Measurements from ENCODE around the gene KRTAP16-1.

KRTAP16-1 gene

GRCh38 chr17:41339571-41340172 is 30.6 kb upstream of the KRTAP16-1 start:
- no peaks in the 10 kb centered on the region for H3K36me3 ChIP-seq (ENCODE audit: control insufficient read depth, insufficient read depth, low read length)
- H3K9me3 ChIP-seq (ENCODE audit: control insufficient read depth, insufficient read depth, low read length), result no peaks in the 10 kb centered on the region
- H3K4me3 ChIP-seq (ENCODE audit: low read depth, low read length), result no peak overlapping the region
- H3K9ac ChIP-seq (ENCODE audit: low read depth, low read length), result no peak overlapping the region
- no peaks in the 10 kb centered on the region for H3K27me3 ChIP-seq (ENCODE audit: control insufficient read depth, insufficient read depth, low read length)
- no peaks in the 10 kb centered on the region for H3K4me1 ChIP-seq (ENCODE audit: control insufficient read depth, insufficient read depth, low read length)

- Histone ChIP-seq H3K9me3 (ENCODE audit: control insufficient read depth, insufficient read depth, low read length) (no peaks in the 10 kb centered on the region), H3K36me3 (ENCODE audit: control insufficient read depth, insufficient read depth, low read length) (no peaks in the 10 kb centered on the region), H3K27me3 (ENCODE audit: control insufficient read depth, insufficient read depth, low read length) (no peaks in the 10 kb centered on the region), H3K9ac (ENCODE audit: low read depth, low read length) (no peak overlapping the region), H3K4me1 (ENCODE audit: control insufficient read depth, insufficient read depth, low read length) (no peaks in the 10 kb centered on the region), H3K4me3 (ENCODE audit: low read depth, low read length) (no peak overlapping the region)
Observed at GRCh38 chr17:41338961-41339485, 29.9 kb upstream of the KRTAP16-1 start.

- Histone ChIP-seq H3K9ac (ENCODE audit: low read depth, low read length) (no peak overlapping the region), H3K36me3 (ENCODE audit: control insufficient read depth, insufficient read depth, low read length) (no peaks in the 10 kb centered on the region), H3K4me1 (ENCODE audit: control insufficient read depth, insufficient read depth, low read length) (no peaks in the 10 kb centered on the region), H3K4me3 (ENCODE audit: low read depth, low read length) (no peak overlapping the region), H3K9me3 (ENCODE audit: control insufficient read depth, insufficient read depth, low read length) (no peaks in the 10 kb centered on the region), H3K27me3 (ENCODE audit: control insufficient read depth, insufficient read depth, low read length) (no peaks in the 10 kb centered on the region)
Observed at GRCh38 chr17:41335747-41336146, 26.6 kb upstream of the KRTAP16-1 start.

GRCh38 chr17:41334385-41335305 is 25.5 kb upstream of the KRTAP16-1 start:
- Histone ChIP-seq H3K9me3 (ENCODE audit: control insufficient read depth, insufficient read depth, low read length) (no peaks in the 10 kb centered on the region), H3K4me3 (ENCODE audit: low read depth, low read length) (no peak overlapping the region), H3K36me3 (ENCODE audit: control insufficient read depth, insufficient read depth, low read length) (no peaks in the 10 kb centered on the region), H3K9ac (ENCODE audit: low read depth, low read length) (no peak overlapping the region), H3K4me1 (ENCODE audit: control insufficient read depth, insufficient read depth, low read length) (no peaks in the 10 kb centered on the region), H3K27me3 (ENCODE audit: control insufficient read depth, insufficient read depth, low read length) (no peaks in the 10 kb centered on the region)

- H3K36me3 ChIP-seq (ENCODE audit: control insufficient read depth, insufficient read depth, low read length), result no peaks in the 10 kb centered on the region
- H3K4me1 ChIP-seq (ENCODE audit: control insufficient read depth, insufficient read depth, low read length), result no peaks in the 10 kb centered on the region
- H3K9ac ChIP-seq (ENCODE audit: low read depth, low read length), result no peak overlapping the region
- no peak overlapping the region for H3K4me3 ChIP-seq (ENCODE audit: low read depth, low read length)
- H3K27me3 ChIP-seq (ENCODE audit: control insufficient read depth, insufficient read depth, low read length), result no peaks in the 10 kb centered on the region
- H3K9me3 ChIP-seq (ENCODE audit: control insufficient read depth, insufficient read depth, low read length), result no peaks in the 10 kb centered on the region
Observed at GRCh38 chr17:41333836-41334235, 24.7 kb upstream of the KRTAP16-1 start.

- Histone ChIP-seq H3K4me1 (ENCODE audit: control insufficient read depth, insufficient read depth, low read length) (no peaks in the 10 kb centered on the region), H3K9me3 (ENCODE audit: control insufficient read depth, insufficient read depth, low read length) (no peaks in the 10 kb centered on the region), H3K4me3 (ENCODE audit: low read depth, low read length) (no peak overlapping the region), H3K27me3 (ENCODE audit: control insufficient read depth, insufficient read depth, low read length) (no peaks in the 10 kb centered on the region), H3K9ac (ENCODE audit: low read depth, low read length) (no peak overlapping the region), H3K36me3 (ENCODE audit: control insufficient read depth, insufficient read depth, low read length) (no peaks in the 10 kb centered on the region)
Observed at GRCh38 chr17:41333098-41333497, 24.0 kb upstream of the KRTAP16-1 start.

GRCh38 chr17:41332239-41332638 is 23.1 kb upstream of the KRTAP16-1 start:
- Histone ChIP-seq H3K9me3 (ENCODE audit: control insufficient read depth, insufficient read depth, low read length) (no peaks in the 10 kb centered on the region), H3K4me1 (ENCODE audit: control insufficient read depth, insufficient read depth, low read length) (no peaks in the 10 kb centered on the region), H3K36me3 (ENCODE audit: control insufficient read depth, insufficient read depth, low read length) (no peaks in the 10 kb centered on the region), H3K9ac (ENCODE audit: low read depth, low read length) (no peak overlapping the region), H3K4me3 (ENCODE audit: low read depth, low read length) (no peak overlapping the region), H3K27me3 (ENCODE audit: control insufficient read depth, insufficient read depth, low read length) (no peaks in the 10 kb centered on the region)

GRCh38 chr17:41331606-41332005 is 22.5 kb upstream of the KRTAP16-1 start:
- Histone ChIP-seq H3K9me3 (ENCODE audit: control insufficient read depth, insufficient read depth, low read length) (no peaks in the 10 kb centered on the region), H3K4me1 (ENCODE audit: control insufficient read depth, insufficient read depth, low read length) (no peaks in the 10 kb centered on the region), H3K27me3 (ENCODE audit: control insufficient read depth, insufficient read depth, low read length) (no peaks in the 10 kb centered on the region), H3K4me3 (ENCODE audit: low read depth, low read length) (no peak overlapping the region), H3K36me3 (ENCODE audit: control insufficient read depth, insufficient read depth, low read length) (no peaks in the 10 kb centered on the region), H3K9ac (ENCODE audit: low read depth, low read length) (no peak overlapping the region)

GRCh38 chr17:41329279-41329948 is 20.3 kb upstream of the KRTAP16-1 start:
- H3K4me3 ChIP-seq (ENCODE audit: low read depth, low read length), result no peak overlapping the region
- no peaks in the 10 kb centered on the region for H3K4me1 ChIP-seq (ENCODE audit: control insufficient read depth, insufficient read depth, low read length)
- no peaks in the 10 kb centered on the region for H3K27me3 ChIP-seq (ENCODE audit: control insufficient read depth, insufficient read depth, low read length)
- no peaks in the 10 kb centered on the region for H3K36me3 ChIP-seq (ENCODE audit: control insufficient read depth, insufficient read depth, low read length)
- H3K9me3 ChIP-seq (ENCODE audit: control insufficient read depth, insufficient read depth, low read length), result no peaks in the 10 kb centered on the region
- no peak overlapping the region for H3K9ac ChIP-seq (ENCODE audit: low read depth, low read length)

GRCh38 chr17:41328207-41328606 is 19.1 kb upstream of the KRTAP16-1 start:
- no peak overlapping the region for H3K4me3 ChIP-seq (ENCODE audit: low read depth, low read length)
- H3K36me3 ChIP-seq (ENCODE audit: control insufficient read depth, insufficient read depth, low read length), result no peaks in the 10 kb centered on the region
- H3K27me3 ChIP-seq (ENCODE audit: control insufficient read depth, insufficient read depth, low read length), result no peaks in the 10 kb centered on the region
- H3K9me3 ChIP-seq (ENCODE audit: control insufficient read depth, insufficient read depth, low read length), result no peaks in the 10 kb centered on the region
- no peak overlapping the region for H3K9ac ChIP-seq (ENCODE audit: low read depth, low read length)
- no peaks in the 10 kb centered on the region for H3K4me1 ChIP-seq (ENCODE audit: control insufficient read depth, insufficient read depth, low read length)

- no peak overlapping the region for H3K4me3 ChIP-seq (ENCODE audit: low read depth, low read length)
- H3K9me3 ChIP-seq (ENCODE audit: control insufficient read depth, insufficient read depth, low read length), result no peaks in the 10 kb centered on the region
- no peaks in the 10 kb centered on the region for H3K36me3 ChIP-seq (ENCODE audit: control insufficient read depth, insufficient read depth, low read length)
- H3K9ac ChIP-seq (ENCODE audit: low read depth, low read length), result no peak overlapping the region
- H3K27me3 ChIP-seq (ENCODE audit: control insufficient read depth, insufficient read depth, low read length), result no peaks in the 10 kb centered on the region
- no peaks in the 10 kb centered on the region for H3K4me1 ChIP-seq (ENCODE audit: control insufficient read depth, insufficient read depth, low read length)
Observed at GRCh38 chr17:41327411-41328120, 18.5 kb upstream of the KRTAP16-1 start.
